ENCODE data around the gene WWOX. TPM values are rescaled to one million over a fixed set of nuclear protein-coding genes. Genes with fewer than 3 reads are reported as not detected.

WWOX gene
- total RNA-seq, 1 donor = 24.2 TPM

DNA sequence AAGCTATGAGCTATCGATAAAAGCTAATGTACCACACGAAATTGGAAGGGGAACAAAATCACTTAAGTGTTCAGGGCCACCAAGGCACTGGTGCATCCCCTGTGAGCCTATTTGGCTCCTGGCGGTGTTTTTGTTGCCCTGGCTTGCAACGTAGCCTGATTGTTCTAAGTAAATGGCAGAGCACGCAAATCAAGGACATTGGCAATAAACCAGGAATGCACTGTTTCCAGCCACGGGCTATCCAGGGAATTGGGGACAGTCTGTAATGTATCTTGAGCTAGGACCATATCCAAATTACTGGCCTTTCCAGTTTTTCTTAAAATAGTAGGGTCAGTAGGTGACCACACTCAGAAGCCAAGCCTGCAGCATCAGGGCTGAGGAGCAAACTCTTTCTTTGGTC is 767.1 kb downstream of the WWOX start:
- no peak overlapping the region for H3K4me3 ChIP-seq (ENCODE audit: low read depth, low read length)
- DNase-seq (ENCODE audit: low read depth) = no peak

DNA sequence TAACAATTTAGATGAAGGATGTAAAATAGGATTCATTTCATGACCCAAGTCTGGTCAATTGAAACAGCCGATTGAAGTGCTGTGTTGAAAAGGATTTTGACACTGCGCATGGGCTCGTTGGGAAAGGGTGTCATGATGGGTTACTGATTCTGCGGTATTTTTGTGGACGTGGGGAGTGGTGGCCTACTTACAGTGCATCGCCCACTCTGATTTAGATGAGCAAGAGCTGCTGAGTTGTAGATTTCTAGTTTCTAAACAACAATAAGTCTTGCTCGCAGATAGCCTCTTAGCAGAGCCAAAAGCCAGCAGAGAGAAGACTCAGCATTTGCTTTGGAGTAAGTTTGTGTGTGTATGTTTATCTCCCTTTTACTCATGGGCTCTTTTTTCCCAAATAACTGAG is 770.0 kb downstream of the WWOX start:
- DNase-seq (ENCODE audit: low read depth) = no peak
- TF ChIP-seq, protein P1, sequence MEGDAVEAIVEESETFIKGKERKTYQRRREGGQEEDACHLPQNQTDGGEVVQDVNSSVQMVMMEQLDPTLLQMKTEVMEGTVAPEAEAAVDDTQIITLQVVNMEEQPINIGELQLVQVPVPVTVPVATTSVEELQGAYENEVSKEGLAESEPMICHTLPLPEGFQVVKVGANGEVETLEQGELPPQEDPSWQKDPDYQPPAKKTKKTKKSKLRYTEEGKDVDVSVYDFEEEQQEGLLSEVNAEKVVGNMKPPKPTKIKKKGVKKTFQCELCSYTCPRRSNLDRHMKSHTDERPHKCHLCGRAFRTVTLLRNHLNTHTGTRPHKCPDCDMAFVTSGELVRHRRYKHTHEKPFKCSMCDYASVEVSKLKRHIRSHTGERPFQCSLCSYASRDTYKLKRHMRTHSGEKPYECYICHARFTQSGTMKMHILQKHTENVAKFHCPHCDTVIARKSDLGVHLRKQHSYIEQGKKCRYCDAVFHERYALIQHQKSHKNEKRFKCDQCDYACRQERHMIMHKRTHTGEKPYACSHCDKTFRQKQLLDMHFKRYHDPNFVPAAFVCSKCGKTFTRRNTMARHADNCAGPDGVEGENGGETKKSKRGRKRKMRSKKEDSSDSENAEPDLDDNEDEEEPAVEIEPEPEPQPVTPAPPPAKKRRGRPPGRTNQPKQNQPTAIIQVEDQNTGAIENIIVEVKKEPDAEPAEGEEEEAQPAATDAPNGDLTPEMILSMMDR (IDR thresholded peaks at IDR 0.05; ENCODE audit: insufficient read depth, low read length) = no peak
- H3K4me3 ChIP-seq (ENCODE audit: low read depth, low read length) = no peak overlapping the region

More for the DNA sequence above, 767.1 kb downstream of the WWOX start:
- TF ChIP-seq, protein P1 (IDR thresholded peaks at IDR 0.05; ENCODE audit: insufficient read depth, low read length) = no peak

DNA sequence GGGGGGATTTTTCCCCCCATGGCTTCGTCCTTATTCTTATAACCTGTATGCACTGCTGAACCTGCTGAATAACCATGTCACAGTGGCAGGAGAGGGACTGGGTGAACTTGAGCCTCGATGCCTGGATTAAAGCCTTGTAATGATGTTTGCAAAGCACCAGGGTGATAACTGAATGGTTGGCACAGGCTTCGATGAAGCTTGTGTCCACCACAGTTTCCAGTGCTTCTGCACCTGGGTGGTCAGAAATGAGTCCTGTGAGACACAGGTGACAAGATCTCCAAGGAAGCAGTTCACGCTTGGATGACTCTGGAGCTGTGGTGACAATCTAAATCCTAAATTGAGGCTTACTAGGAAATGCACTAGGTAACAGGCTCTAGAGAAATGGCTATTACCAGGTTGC is 771.8 kb downstream of the WWOX start:
- DNase-seq (ENCODE audit: low read depth) = no peak
- H3K4me3 ChIP-seq (ENCODE audit: low read depth, low read length) = no peak overlapping the region
- TF ChIP-seq, protein P1 (IDR thresholded peaks at IDR 0.05; ENCODE audit: insufficient read depth, low read length) = no peak

DNA sequence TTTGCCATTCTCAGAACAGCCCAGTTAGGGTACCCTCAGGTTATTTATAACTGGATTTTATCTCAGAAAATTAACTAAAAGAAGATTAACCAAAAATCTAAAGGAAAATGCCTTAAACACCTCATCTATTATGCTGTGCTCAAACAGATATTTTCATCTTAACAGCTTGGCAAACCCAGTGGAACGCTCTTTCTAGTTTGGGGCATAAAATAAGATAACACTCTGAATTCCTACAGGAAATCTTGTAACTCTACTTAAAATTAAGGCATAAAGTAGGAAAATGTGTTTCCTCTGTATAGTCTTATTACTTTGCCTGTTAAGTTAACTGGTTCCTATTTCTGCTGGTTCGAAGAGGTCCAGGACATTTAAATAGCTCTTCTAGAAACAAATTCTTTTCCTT is 777.2 kb downstream of the WWOX start:
- DNase-seq (ENCODE audit: low read depth) = no peak
- no peak overlapping the region for H3K4me3 ChIP-seq (ENCODE audit: low read depth, low read length)
- TF ChIP-seq, protein P1 (IDR thresholded peaks at IDR 0.05; ENCODE audit: insufficient read depth, low read length) = no peak

DNA sequence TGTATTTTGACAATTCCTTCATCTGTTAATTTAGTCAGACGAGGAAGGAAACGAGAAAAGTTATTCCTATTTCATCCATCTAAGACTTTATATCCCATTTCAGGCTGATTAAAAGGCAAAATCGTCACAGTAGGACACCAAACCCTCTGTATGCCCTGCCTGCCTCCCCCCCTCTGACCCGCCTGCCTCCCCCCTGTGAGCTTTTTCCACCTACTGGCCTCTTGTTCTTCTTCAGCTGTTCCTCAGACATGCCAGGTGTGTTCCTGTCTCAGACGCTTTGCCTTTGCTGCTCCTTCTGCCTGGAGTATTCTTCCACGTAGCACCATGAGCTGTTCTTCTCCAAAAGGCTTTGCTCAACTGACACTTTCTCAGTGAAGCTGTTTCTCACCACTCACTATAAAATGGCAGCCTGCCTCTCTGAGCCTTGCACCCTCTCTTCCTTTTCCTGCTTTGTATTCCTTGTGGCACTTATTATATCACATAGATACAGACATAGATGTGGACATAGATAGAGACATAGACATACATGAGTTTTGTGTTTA is 777.7 kb downstream of the WWOX start:
- DNase-seq (ENCODE audit: low read depth) = no peak
- no peak overlapping the region for H3K4me3 ChIP-seq (ENCODE audit: low read depth, low read length)
- TF ChIP-seq, protein P1 (IDR thresholded peaks at IDR 0.05; ENCODE audit: insufficient read depth, low read length) = no peak

DNA sequence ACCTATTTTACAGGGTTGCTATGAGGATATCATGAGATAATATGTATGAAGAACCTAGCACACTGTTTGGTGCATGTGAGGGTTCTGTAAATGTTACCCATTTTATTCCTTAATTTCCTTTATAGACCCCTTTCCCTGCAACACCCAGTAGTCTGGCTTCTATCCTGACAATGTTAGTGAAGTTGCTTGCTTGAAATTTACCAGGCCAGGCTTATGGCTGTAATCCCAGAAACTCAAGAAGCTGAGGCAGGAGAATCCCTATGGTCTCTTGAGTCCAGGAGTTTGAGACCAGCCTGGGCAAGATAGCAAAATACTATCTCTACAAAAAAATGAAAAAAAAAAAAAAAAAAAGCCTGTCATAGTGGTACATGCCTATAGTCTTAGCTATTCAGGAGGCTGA is 779.1 kb downstream of the WWOX start:
- DNase-seq (ENCODE audit: low read depth) = no peak
- TF ChIP-seq, protein P1 (IDR thresholded peaks at IDR 0.05; ENCODE audit: insufficient read depth, low read length) = no peak
- H3K4me3 ChIP-seq (ENCODE audit: low read depth, low read length) = no peak overlapping the region

DNA sequence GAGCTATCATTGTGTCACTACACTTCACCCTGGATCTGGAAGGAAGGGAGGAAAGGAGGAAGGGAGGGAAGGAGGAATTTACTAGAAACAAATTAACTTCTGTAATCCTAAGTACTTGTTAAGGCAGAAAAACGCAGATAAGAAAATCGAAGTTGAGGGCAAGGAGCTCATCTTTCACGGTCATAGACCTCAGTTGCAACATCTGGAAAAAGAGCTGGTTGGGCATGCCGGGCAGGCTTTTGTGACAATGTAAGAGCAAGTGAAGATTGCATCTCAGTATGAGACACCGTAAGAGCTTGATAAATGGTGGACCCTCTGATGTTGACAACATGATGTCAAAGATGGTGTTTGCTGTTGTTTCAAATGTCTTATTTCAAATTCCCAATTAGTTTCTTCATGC is 779.6 kb downstream of the WWOX start:
- H3K4me3 ChIP-seq (ENCODE audit: low read depth, low read length) = no peak overlapping the region
- TF ChIP-seq, protein P1 (IDR thresholded peaks at IDR 0.05; ENCODE audit: insufficient read depth, low read length) = no peak
- DNase-seq (ENCODE audit: low read depth) = no peak
